ENCODE data around the gene PRKCQ. TPM values are rescaled to one million over a fixed set of nuclear protein-coding genes. Genes with fewer than 3 reads are reported as not detected.
"Not testable (repeated sequence)": the region's sequence is repeated elsewhere in the genome, so short reads cannot be mapped to it uniquely, and the experiment has no call there.

PRKCQ gene
- polyA plus RNA-seq, 10 donors, result 8.4 to 18.1 (median 13.5) TPM

DNA sequence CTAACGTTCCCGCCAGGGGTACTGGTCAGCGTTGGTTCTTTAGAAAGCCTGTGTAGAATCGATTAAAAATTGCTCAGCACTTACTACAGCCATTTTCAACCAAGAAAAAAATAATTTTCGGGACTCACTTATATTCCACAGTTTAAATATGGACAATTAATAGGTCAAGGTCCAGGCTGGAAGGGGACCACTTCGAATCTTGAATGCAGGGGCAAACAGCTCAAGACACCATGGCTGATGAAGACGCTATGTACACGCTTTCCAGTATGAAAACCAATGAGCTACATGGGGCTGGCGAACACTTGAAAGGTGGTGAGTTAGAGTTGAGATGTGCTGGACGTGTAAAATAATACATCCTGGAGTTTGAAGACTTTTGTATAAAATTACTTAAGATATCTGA, 87.2 kb downstream of the PRKCQ start:
- DNase-seq, result no peak

DNA sequence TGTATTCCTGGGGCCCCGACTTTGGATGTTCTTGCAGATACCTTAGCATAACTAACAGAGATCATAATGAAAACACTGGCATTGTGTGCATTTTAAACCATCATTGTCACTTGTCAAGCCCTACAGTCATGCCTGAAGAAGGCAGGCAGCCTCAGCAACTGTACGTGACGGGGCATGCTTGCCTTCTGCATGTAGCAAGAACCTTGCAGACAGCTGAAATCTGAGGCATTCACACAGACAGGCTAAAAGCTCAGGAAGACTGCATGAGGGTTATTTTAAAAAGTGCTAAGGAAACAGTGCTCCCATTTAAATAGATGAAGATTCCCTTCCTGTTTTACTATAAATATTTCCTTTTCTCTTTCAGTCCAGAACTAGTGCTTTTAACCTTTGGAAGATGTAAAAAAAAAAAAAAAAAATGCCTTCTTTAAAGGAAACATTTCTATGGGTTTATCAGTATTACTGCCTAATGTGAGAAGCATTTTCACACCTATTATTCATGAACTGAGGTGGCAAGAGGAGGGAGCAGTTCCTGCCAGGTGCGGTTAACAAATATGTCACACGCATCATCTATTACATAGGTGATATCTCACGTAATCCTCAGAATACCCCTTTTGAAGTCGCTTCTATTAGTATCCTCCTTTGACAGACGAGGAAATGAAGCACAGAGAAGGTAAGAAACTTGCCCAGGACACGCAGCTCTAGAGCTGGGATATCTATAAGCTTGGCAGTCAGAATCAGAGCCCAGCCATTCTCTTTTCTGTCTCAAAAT, 88.1 kb downstream of the PRKCQ start:
- no peak for DNase-seq

DNA sequence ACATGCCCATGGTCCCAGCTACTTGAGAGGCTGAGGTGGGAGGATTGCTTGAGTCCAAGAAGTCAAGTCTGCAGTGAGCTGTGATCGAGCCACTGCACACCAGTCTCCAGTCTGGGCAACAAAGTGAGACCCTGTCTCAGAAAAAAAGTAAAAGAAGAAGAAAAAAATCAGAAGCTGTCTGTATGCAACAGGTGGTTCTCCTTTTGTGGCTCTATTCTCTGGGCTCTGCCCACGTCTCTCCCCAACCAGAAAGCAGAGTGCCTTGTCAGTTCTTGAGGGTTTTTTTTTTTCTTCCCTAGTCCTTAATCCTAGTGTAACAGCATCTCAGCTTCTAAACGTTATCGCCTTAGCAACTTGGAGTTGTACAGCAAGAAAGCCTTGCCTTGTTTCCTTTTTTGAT, 89.5 kb downstream of the PRKCQ start:
- no peak for DNase-seq

DNA sequence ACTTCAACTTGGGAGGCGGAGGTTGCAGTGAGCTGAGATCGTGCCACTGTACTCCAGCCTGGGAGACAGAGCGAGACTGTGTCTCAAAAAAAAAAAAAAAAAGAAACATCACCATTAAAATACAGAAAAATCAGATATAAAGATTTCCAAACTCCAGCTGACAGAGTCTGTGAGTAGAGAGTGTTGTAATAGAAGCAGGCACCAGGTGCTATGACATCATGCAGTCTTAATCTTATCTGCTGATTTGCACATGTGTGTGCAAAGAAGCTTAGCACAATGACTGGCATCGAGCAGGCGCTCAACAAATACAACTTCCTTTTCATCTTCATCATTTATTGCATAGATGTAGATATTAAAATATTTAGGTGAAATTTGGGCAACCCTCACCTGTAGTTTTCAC, 92.2 kb downstream of the PRKCQ start:
- DNase-seq, result no peak

DNA sequence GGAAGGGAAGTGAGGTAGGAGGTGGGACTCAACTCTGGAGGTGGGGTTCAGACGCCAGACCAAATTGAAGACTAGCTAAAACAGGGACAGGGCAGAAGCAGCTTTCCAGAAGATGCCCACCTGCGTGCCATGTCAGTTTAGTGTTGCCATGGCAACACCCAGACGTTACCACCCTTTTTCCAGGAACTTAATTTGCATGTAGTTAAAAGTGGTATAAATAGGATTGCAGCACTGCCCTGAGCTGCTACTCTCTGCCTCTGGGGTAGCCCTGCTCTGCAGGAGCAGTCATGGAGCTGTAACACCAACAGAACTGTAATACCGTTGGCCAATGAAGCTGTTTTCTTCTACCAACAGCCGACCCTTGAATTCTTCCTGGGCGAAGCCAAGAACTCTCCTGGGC, 93.8 kb downstream of the PRKCQ start:
- no peak for DNase-seq

DNA sequence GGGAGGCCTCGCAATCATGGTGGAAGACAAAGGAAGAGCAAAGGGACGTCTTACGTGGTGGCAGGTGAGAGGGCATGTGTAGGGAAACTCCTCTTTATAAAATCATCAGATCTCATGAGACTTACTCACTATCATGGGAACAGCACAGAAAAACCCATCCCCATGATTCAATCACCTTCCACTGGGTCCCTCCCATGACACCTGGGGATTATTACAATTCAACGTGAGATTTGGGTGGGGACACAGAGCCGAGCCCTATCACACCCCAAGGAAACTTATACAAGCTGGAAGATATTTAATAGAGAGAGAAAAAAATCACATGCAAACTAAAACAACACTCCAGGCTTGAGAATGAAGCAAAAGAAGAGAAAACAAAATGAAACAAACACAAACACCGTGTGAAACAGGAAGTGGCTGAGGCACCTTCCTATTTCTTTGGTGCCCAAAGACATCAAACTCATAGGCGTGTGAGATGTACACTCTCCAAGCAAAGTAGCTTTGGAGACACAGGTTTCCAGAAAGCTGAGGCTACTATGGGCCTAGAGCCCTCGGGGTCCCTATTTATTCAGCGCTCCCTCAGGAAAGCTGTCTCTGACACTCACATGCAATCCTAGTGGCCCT, 97.2 kb downstream of the PRKCQ start:
- DNase-seq, result no peak

DNA sequence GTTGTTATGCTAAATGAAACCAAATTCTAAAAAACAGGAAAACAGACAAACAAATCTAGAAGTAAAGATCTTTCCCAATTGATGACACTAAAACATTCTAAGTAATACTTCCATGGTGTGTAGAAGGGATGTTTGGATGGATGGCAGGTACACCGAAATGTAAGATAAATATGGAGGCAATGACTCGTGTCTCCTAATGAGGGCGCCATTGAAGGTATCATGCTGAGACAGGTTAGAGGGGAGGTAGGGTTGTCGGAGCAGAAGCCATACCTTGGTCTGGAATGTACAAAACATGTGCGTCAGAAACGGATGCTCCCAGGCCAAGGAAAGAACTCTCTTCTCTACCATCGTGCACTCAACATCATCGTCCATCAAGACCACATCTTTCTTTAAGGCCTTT, 101.4 kb downstream of the PRKCQ start:
- no peak for DNase-seq

DNA sequence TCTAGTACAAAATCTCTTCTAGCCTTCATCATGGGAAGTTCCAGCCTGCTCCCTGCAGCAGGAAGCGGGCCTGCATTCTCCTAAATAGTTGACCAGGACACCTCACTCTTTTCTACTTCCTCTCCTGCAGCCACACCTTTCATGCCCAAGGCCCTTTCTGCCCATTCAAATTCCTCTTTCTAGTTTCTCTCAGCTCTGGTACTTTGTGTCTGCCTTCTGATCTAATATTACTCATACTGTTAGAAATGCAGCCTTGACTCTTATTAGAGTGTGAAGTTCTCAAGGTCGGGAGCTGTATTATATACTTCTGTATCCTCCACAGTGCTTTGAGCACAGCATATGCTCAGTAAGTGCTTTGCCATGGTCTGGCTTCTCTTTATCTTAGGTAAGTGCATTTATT, 103.1 kb downstream of the PRKCQ start:
- no peak for DNase-seq

DNA sequence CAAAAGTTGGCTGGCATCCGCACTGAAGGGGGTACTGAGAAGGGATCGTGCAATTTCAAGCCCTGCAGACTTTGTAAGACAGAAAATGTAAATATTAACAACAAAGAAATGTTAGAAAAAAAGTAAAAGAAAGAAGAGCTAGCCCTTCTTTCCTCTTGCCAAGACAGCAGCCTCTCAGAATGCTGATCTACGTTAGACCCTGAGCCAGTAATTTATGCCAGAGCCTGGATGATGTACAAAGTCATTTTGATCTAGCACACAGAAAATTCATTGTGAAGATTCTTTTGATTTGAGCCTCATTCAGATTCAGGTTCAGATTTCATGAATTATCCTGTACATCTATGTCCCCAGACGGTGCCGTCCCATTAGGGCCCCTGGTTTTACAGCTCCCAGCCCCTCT, 105.2 kb downstream of the PRKCQ start:
- DNase-seq, result no peak

DNA sequence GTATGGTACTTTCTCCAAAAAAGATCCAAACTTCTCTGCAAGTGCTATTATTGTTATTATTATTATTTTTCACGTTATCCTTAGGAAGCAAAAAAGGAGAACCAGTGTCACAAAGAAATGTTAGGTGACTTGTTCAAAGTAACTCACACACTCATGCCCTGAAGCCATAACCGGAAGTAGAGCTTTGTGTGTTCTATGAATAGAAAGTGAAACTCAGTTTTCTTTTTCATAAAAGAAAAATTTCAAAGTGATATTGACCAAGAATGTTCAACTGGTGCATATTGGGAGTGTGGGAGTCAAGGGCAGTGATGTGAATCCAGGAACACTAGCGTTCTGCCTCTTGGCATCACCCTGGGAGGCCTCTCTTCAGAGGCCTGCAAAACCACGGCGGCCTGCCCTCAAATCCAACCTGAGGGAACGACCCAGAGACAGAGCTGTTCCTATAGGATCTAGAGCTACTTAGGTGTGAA, 106.1 kb downstream of the PRKCQ start:
- peak in 1 of 3 donors; percentile 11 for DNase-seq

DNA sequence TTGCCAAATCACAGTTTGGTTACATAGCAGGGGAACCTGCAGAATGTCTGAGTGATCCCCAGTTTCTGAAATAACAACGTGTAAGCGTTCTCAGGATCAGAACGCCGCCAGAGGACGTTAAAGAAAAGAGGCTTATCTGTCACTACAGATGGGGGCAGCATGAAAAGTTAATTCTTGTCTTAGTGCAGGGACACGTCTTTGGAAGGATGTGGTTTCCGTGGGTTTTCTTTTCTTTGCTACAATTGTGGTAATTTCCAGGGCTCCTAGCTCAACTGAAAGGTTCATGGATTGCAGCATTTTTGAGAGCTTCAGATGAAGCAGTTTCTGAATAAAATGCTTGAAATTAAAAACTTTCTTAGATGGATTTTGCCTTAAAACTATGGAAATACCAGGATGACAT, 106.6 kb downstream of the PRKCQ start:
- peak in 1 of 3 donors; percentile 4 for DNase-seq

DNA sequence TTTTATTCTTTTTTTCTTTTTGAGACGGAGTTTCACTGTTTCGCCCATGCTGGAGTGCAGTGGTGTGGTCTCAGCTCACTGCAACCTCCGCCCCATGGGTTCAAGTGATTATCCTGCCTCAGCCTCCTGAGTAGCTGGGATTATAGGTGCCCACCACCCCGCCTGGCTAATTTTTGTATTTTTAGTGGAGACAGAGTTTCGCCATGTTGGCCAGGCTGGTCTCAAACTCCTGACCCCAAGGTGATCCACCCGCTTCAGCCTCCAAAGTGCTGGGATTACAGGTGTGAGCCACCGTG, 107.4 kb downstream of the PRKCQ start:
- DNase-seq, result not testable (repeated sequence)

DNA sequence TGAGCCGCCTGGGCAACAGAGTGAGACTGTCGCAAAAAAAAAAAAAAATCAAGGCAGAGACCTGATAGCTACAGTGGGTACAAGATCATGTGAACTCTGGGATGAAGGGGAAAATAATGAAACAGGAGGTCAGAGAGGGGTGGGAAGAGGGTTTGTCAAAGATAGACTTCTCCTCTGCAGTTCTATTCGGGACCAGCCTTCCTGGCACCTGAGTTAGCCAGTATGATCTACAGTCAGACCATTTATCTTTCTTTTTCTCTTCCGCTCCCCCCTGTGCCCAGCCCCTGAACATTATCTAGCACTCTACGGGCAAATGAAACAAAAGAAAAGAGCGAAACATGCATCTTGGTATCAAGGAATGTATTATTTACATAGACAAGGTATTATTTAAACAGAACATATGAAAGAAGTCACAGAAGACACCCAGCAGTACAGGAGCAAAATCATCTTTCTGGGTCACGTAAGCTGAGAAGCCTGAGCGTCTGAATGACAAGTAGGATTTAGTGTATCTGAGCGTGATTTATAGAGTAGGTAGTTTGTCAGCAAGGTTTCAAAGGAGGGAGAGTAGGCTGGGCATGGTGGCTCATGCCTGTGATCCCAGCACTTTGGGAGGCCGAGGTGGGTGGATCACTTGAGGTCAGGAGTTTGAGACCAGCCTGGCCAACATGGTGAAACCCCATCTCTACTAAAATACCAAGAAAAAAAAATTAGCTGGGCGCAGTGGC, 109.0 kb downstream of the PRKCQ start:
- DNase-seq, result no peak

DNA sequence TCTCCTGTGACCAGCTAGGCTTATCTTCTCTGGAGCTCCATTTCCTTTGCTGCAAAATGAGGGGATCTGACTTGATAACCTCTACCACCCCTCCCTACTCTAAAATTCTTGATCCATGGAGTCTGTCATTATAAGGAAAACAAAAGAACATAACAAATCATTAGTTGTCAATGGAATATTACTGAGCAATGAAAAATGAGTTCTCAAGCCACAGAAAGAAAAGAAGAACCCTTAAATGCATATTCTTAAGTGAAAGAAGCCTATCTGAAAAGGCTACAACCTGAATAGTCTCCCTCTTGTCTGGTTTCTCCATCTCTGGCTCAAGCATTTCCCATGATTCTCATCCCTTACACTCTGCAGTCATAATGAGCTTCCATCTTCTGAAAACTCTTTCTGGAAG, 110.4 kb downstream of the PRKCQ start:
- DNase-seq, result no peak

DNA sequence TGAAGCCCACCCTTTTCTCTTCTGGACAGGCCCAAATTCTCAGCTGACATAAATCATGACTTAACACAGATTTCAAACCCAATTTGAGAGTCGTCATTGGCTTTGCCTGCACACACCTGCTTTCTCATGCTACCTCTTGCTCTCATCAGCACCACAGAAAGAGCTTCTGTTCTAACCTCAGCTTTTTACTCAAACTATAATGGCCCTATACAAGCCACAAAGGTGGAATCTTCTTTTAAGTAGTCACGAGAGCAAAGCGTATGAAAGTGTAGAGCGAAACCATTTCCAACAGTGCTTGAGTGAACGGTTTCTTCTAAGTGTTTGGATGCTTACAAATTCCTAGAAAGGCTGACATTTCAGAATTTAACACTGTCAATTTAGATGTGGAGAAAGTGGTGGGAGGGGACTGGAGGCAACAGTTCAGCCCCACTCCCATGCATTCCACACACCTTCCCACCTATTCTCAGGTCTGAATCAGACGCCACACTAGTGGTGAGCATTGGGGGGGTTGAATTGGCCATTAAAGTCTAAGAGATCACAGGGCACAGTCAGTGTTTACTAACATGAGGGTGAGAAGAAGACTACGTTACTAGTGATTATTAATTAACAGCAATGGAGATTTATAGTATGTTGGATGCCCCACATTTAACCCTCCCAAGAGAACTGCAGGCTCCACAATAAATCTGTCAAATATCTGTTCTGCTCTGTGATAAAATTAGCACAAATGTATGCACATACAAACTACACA, 114.0 kb downstream of the PRKCQ start:
- DNase-seq, result no peak

DNA sequence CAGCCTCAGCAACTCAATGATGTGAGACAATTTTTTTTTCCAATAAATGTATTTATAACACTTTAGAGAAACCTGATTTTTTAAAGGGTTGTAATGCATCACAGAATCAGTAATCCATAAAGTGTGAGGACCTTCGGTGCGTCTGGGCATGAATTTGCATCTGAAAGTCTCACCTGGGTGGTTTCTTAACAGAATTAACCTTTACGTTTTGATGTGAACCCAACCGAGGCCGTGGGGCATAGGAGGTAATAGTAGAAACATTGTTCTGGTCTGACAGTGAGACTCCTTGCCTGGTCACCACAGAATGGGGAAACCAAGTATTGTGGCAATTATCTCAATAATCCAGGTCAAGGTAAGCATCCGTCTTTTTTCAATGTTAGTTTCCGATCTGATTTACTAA, 114.6 kb downstream of the PRKCQ start:
- DNase-seq, result no peak

DNA sequence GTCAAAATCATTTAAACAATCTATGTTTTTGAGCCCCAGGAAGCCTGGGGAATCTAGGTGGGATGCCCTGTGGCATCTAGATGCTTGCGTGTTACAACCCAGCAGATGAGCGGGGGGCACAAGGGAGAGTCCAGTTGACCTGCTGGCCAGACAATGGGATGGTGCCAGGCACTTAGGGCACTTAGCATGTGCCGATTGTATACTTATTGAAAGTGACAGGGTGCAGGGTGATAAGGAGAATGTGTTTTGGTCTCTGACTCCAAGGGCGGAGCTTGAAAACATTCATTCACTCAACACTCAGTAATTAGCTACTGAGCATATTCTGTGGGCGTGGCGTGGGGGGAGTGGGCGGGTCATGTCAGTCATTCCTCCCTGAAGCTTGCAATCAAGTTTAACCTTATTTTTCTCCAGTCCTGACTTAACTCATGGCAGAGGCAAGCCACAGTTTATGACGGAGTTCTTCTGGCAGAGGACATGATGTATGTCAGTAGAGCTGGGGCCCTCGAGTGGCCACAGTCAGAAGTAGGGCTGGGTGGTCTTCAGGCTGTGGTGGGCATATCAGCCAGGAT, 115.1 kb downstream of the PRKCQ start:
- no peak for DNase-seq

DNA sequence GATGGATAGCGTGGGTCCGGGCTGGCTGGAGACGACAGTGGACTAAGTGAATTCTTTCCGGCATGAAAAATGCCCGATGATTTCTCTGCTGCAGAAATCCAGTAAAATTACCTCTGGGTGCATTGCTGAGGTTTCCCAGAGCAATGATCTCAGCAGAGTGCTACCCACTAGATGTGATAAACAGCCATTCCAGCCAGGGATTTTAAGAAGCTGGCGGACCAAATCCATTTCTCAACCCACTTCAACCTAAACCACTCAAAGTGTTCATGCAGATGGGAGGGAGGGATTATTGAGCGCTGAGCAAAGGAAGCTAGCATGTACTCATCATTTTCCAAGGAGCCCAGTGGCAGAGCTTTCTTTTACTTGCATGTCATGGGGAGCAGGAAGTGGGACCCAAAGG, 116.7 kb downstream of the PRKCQ start:
- no peak for DNase-seq

DNA sequence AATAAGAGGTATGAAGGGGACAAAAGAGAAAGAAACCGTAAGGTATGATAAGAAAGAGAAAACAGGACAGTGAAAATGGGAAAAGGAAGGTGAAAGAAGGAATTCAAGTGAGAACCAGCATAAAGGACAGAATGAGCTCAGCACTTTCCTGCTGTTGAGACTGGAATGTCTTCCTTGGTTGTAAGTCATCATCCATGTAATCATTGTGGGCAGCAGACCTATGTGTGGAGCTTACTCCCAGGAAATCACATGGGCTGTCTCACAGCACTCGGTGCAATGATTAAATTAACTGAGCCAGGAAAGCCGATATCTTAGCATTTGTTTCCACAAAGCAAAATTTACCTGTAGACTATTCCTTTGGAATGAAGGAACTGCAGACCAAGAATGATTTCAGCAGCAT, 118.1 kb downstream of the PRKCQ start:
- DNase-seq, result no peak

DNA sequence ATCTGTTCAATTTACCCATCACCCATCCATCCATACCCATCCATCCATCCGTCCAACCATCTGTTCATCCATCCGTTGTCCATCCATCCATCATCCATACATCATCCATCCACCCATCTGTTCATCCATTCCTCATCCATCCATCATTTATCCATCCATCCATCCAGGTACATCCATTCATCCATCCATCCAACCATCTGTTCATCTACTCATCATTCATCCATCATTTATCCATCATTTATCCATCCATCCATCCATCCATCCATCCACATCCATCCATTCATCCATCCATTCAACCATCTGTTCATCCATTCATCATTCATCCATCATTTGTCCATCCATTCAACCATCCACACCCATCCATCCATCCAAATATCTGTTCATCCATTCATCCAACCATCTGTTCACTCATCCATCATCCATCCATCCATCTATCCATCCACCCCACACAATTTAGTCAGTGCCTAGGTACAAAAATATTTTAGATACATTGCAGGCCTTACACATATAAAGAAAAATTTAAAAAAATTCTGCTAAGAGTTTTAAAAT, 119.1 kb downstream of the PRKCQ start:
- no peak for DNase-seq

DNA sequence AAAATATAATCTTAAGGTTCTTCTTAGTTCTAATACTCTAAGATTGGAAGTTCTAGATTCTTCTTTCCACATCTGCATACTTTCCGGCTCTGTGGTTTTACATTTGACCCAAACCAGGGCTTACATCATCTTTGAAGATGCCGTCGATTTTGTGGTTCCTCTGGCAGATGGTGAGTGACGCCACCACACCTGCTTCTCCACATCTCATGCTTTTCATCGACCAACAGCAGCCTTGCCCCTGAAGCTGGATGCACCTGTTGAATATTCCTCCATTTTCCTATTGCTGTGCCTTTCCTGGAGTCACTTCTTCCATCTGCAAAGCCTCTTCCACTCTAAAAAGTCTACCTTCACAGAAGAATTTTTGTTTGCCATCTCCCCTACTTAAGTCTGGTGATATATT, 121.3 kb downstream of the PRKCQ start:
- DNase-seq, result no peak

DNA sequence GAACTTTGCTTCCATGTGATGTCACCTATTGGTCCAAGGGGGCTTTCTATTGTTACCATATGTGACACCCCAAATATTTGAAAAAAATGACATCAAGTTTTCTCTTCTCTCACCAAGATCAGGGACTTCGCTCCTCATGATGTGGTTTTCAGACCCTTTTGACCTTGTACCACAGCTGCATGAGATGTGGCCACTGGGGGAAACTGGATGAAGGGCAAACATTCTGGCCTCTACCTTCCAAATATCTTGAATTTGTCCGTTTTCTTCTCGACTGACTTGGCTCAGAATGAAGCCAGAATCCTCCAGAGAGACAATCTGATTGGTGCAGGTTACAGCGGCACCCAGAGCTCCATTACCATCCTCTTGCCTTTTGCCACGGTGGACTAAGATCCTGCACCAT, 122.7 kb downstream of the PRKCQ start:
- no peak for DNase-seq
